Activated CD8-positive, alpha-beta T cell treated with anti-CD3 and anti-CD28 coated beads, Interleukin-2, amount 10 ng/mL, durations not matched to agents 7 days and 5 days (primary cell): Measurements from ENCODE around the gene MAP3K7. TPM values are rescaled to one million over a fixed set of nuclear protein-coding genes. Genes with fewer than 3 reads are reported as not detected.

Source experiments
- ATAC-seq: fragments of 150-1000 bp; cut with Tn5 transposase; one replicate; pipeline ENCODE4 v1.10.0; 2021; ENCODE audit warnings: moderate library complexity
- CTCF ChIA-PET: fragments of 350-600 bp; sonication (Branson Sonifier 250); formaldehyde crosslinking; loops from one replicate; lab custom pipeline; 2021; ENCODE audit warnings: antibody characterized with exemption; lab: Charles Lee
- POLR2A ChIA-PET: fragments of 350-600 bp; sonication (Branson Sonifier 250); formaldehyde crosslinking; loops from one replicate; lab custom pipeline; 2021; ENCODE audit warnings: antibody characterized with exemption; lab: Charles Lee
- DNase-seq: peaks from one replicate; pipeline ENCODE4 v3.0.0-alpha.2; 2020
- H3K27ac Mint-ChIP-seq: one replicate; pipeline ENCODE4 v1.8.0; 2021; ENCODE audit warnings: mild to moderate bottlenecking, mixed read lengths
- H3K27me3 Mint-ChIP-seq: one replicate; pipeline ENCODE4 v1.8.0; 2021; ENCODE audit warnings: low read depth, mixed read lengths
- H3K36me3 Mint-ChIP-seq: one replicate; pipeline ENCODE4 v1.8.0; 2021; ENCODE audit warnings: low read depth, mixed read lengths
- H3K4me1 Mint-ChIP-seq: one replicate; pipeline ENCODE4 v1.8.0; 2021; ENCODE audit warnings: low read depth, mixed read lengths
- H3K4me3 Mint-ChIP-seq: one replicate; pipeline ENCODE4 v1.8.0; 2021; ENCODE audit warnings: mild to moderate bottlenecking, mixed read lengths
- H3K9me3 Mint-ChIP-seq: one replicate; pipeline ENCODE4 v1.8.0; 2022; ENCODE audit warnings: mixed read lengths; ENCODE audit not compliant: insufficient read depth
- total RNA-seq, 2 experiments: library from RNA; stranded (reverse); gene quantifications; one replicate each; pipeline ENCODE4 v1.2.3, GENCODE V29; 2021

Gene MAP3K7
- total RNA-seq, 2 experiments from 2014 or later: 27.8 to 28.1 TPM

- ATAC-seq (no peak), DNase-seq (no peak)
- H3K36me3 Mint-ChIP-seq: no peaks in the 10 kb centered on the region
- no peak overlapping the region for H3K4me3 Mint-ChIP-seq
- no peaks in the 10 kb centered on the region for H3K9me3 Mint-ChIP-seq
- H3K4me1 Mint-ChIP-seq: peaks cover 40% of the 10 kb centered on the region
- no peaks in the 10 kb centered on the region for H3K27me3 Mint-ChIP-seq
- H3K27ac Mint-ChIP-seq: no peak overlapping the region
- CTCF ChIA-PET: interaction anchor here (0.6 to 12.0 kb wide), 14 partner anchors 9 to 1109 kb away, joined by 3 to 253 read pairs (median 4); no protein-coding TSS in a partner anchor
- POLR2A ChIA-PET: no interaction called here
Measured at GRCh38 chr6:90480666-90481065, 106.2 kb downstream of the MAP3K7 start.

DNA sequence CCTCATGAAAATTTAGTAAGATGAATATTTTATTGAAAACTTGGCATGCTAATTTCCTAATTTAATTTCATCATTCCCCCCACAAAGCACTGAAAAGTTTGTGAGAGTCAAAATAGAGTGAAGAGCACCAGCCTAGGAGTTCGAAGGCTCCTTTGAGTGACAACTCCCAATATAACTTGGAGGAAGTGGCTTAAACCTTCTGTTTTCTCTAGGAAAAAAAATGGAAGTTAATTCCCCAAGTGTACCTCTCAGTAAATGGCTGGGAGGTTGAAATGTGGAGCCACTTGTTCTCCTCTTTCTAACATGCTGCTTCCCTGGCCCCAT lies 107.3 kb downstream of the MAP3K7 start:
- Mint-ChIP-seq H3K36me3 (no peaks in the 10 kb centered on the region), H3K27ac (no peak overlapping the region), H3K27me3 (no peaks in the 10 kb centered on the region), H3K4me1 (peaks cover 51% of the 10 kb centered on the region), H3K4me3 (no peak overlapping the region), H3K9me3 (no peaks in the 10 kb centered on the region)
- DNase-seq (no peak), ATAC-seq (no peak)
- CTCF ChIA-PET: interaction anchor here (0.7 to 12.0 kb wide), 58 partner anchors 8 to 1108 kb away, joined by 3 to 253 read pairs (median 5); partner anchors contain the start of genes ANKRD6 and BACH2
- POLR2A ChIA-PET: interaction anchor here (1.3 to 1.5 kb wide), 2 partner anchors 185 to 190 kb away, joined by 5 to 9 read pairs; no protein-coding TSS in a partner anchor

DNA sequence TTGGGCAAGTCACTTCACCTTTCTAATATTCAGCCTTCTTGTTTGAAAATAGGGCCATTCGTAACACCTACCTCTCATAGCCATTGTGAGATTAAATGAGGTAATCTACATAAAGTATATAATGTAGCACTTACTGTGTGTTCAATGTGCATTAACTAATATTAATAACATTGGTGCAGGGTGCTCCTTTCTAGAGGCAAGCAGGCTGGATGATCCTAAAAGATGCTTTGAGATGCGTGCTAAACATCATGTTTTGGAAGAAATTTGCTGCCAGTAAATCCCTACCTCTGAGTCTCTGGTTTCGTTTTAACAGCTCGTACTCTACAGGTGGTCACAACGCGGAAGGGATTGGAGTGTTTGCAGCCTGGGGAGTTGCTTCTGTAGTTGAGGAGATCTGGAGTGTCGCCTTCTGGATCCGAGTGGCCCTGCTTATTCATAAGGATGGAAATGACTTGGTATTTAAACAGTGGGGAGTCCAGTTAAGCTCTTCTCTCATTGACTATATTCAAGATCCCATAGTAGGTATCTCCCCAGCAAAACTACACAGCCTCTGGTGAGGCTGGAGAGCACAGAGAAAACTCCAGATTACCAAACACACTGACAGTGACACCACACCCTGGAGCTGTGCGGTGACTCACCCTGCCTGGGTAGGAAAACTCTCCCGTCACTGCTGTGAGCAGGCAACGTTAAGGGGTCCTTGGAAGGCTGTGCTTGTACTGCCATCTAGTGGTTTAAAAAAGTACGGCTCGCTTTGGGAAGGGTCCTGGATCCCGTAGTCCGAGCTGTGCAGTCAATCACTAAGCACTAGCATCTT lies 107.9 kb downstream of the MAP3K7 start:
- H3K4me3 Mint-ChIP-seq: no peak overlapping the region
- H3K27me3 Mint-ChIP-seq: no peaks in the 10 kb centered on the region
- H3K36me3 Mint-ChIP-seq: no peaks in the 10 kb centered on the region
- POLR2A ChIA-PET: interaction anchor here (1.0 to 1.5 kb wide), 4 partner anchors 77 to 190 kb away, joined by 4 to 9 read pairs (median 5); no protein-coding TSS in a partner anchor
- CTCF ChIA-PET: interaction anchor here (0.6 to 12.0 kb wide), 79 partner anchors 9 to 1107 kb away, joined by 3 to 253 read pairs (median 4); partner anchors contain the start of genes ANKRD6 and BACH2
- H3K9me3 Mint-ChIP-seq: no peaks in the 10 kb centered on the region
- DNase-seq (peak; percentile 86), ATAC-seq (peak; percentile 94)
- peaks cover 57% of the 10 kb centered on the region for H3K4me1 Mint-ChIP-seq
- H3K27ac Mint-ChIP-seq: peak overlapping the region; percentile 15

- no peak overlapping the region for H3K4me3 Mint-ChIP-seq
- H3K36me3 Mint-ChIP-seq: no peaks in the 10 kb centered on the region
- CTCF ChIA-PET: interaction anchor here (0.7 to 12.0 kb wide), 50 partner anchors 11 to 1106 kb away, joined by 3 to 253 read pairs (median 7); partner anchors contain the start of gene BACH2
- no peaks in the 10 kb centered on the region for H3K27me3 Mint-ChIP-seq
- POLR2A ChIA-PET: interaction anchor here (0.6 to 1.5 kb wide), 4 partner anchors 76 to 632 kb away, joined by 4 to 9 read pairs (median 6); no protein-coding TSS in a partner anchor
- DNase-seq (no peak), ATAC-seq (no peak)
- H3K27ac Mint-ChIP-seq: no peak overlapping the region
- peaks cover 63% of the 10 kb centered on the region for H3K4me1 Mint-ChIP-seq
- no peaks in the 10 kb centered on the region for H3K9me3 Mint-ChIP-seq
Measured at GRCh38 chr6:90478278-90478677, 108.6 kb downstream of the MAP3K7 start.

GRCh38 chr6:90477366-90477765 lies 109.5 kb downstream of the MAP3K7 start:
- no peaks in the 10 kb centered on the region for H3K9me3 Mint-ChIP-seq
- H3K36me3 Mint-ChIP-seq: no peaks in the 10 kb centered on the region
- CTCF ChIA-PET: interaction anchor here (0.7 to 12.0 kb wide), 30 partner anchors 10 to 1105 kb away, joined by 3 to 253 read pairs (median 8); partner anchors contain the start of gene BACH2
- H3K4me3 Mint-ChIP-seq: no peak overlapping the region
- peaks cover 71% of the 10 kb centered on the region for H3K4me1 Mint-ChIP-seq
- no peak overlapping the region for H3K27ac Mint-ChIP-seq
- POLR2A ChIA-PET: interaction anchor here (0.5 to 1.2 kb wide), 4 partner anchors 24 to 188 kb away, joined by 3 to 4 read pairs (median 3); no protein-coding TSS in a partner anchor
- no peak for DNase-seq
- H3K27me3 Mint-ChIP-seq: no peaks in the 10 kb centered on the region
- no peak for ATAC-seq

DNA sequence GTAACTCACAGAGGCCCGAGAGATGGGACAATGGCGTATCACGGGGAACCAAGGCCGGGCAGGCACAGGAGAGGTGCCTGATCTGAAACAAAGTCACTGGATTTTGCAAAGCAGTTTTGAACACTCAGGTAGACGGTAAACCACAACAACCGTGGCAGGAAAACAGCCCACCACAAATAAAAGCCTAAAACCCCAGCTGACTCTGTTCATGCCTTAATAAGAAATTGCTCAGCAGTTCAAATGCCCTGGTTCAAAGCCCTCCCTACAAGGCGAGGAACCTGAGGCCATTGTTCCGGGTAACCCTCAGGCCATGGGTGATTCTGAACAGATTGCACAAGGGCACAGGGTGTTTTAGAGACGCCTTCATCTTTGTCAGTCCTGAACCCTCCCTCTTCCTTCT lies 114.2 kb downstream of the MAP3K7 start:
- Mint-ChIP-seq H3K4me3 (peak overlapping the region; percentile 24), H3K36me3 (no peaks in the 10 kb centered on the region), H3K9me3 (no peaks in the 10 kb centered on the region), H3K27me3 (peaks cover 3% of the 10 kb centered on the region), H3K27ac (peak overlapping the region; percentile 62), H3K4me1 (peaks cover 91% of the 10 kb centered on the region)
- ChIA-PET POLR2A (interaction anchor here (0.6 to 4.2 kb wide), 12 partner anchors 9 to 686 kb away, joined by 3 to 30 read pairs (median 9); no protein-coding TSS in a partner anchor), CTCF (interaction anchor here (0.9 to 12.0 kb wide), 8 partner anchors 14 to 530 kb away, joined by 3 to 253 read pairs (median 134); no protein-coding TSS in a partner anchor)
- DNase-seq (peak; percentile 76), ATAC-seq (peak; percentile 49)

- Mint-ChIP-seq H3K27ac (peak overlapping the region; percentile 31), H3K27me3 (peaks cover 3% of the 10 kb centered on the region), H3K9me3 (no peaks in the 10 kb centered on the region), H3K36me3 (no peaks in the 10 kb centered on the region), H3K4me3 (peak overlapping the region; percentile 11), H3K4me1 (peaks cover 89% of the 10 kb centered on the region)
- DNase-seq (peak; percentile 58), ATAC-seq (peak; percentile 17)
- POLR2A ChIA-PET: interaction anchor here (1.4 to 1.9 kb wide), 3 partner anchors 8 to 198 kb away, joined by 3 to 8 read pairs (median 4); no protein-coding TSS in a partner anchor
- CTCF ChIA-PET: interaction anchor here (1.0 to 12.0 kb wide), 7 partner anchors 12 to 528 kb away, joined by 3 to 253 read pairs (median 123); no protein-coding TSS in a partner anchor
Measured at GRCh38 chr6:90471263-90471662, 115.6 kb downstream of the MAP3K7 start.

GRCh38 chr6:90469906-90470305 lies 117.0 kb downstream of the MAP3K7 start:
- Mint-ChIP-seq H3K27ac (no peak overlapping the region), H3K9me3 (no peaks in the 10 kb centered on the region), H3K27me3 (peaks cover 3% of the 10 kb centered on the region), H3K36me3 (no peaks in the 10 kb centered on the region), H3K4me1 (peaks cover 88% of the 10 kb centered on the region), H3K4me3 (no peak overlapping the region)
- ChIA-PET POLR2A (interaction anchor here (0.8 to 1.1 kb wide), 3 partner anchors 11 to 529 kb away, joined by 3 read pairs; no protein-coding TSS in a partner anchor), CTCF (interaction anchor here (0.8 to 10.5 kb wide), 4 partner anchors 11 to 529 kb away, joined by 3 to 148 read pairs (median 5); no protein-coding TSS in a partner anchor)
- DNase-seq: no peak
- ATAC-seq: no peak

DNA sequence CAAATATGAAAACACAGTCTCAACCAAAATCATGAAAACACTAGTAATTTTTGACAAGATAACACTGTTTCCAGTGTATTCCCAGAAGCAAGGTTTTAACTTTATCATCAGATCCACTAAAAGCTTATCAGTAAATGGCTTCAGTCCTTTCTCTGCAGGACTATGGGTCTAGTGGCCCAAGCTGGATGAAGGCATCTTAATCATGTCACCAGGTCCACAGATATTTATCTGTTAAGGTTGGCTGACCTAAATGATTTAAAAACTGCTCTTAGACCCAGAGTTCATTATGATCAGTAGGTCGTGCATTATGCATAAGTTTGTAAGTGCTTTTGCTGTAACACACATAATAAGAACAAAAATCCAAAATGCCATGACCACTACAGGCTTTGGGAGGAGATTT lies 118.0 kb downstream of the MAP3K7 start:
- Mint-ChIP-seq H3K36me3 (no peaks in the 10 kb centered on the region), H3K27ac (no peak overlapping the region), H3K9me3 (no peaks in the 10 kb centered on the region), H3K4me1 (peaks cover 88% of the 10 kb centered on the region), H3K4me3 (no peak overlapping the region), H3K27me3 (peaks cover 3% of the 10 kb centered on the region)
- POLR2A ChIA-PET: no interaction called here
- DNase-seq (no peak), ATAC-seq (no peak)
- CTCF ChIA-PET: no interaction called here

DNA sequence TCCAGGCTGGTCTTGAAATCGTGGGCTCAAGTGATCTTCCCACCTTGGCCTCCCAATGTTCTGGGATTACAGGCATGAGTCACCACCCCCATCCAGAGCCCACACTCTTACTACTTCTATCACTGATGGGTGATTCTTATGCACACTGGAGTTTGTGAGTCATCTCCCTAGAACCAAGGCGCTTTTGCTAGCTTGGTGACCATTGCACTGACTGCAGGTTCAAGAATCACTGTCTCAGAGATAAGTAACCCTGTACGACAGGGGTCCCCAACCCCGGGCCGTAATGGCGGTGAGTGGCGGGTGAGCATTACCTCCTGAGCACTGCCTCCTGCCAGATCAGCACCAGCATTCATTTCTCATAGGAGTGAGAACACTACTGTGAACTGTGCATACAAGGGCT lies 118.8 kb downstream of the MAP3K7 start:
- Mint-ChIP-seq H3K4me1 (peaks cover 90% of the 10 kb centered on the region), H3K27ac (no peak overlapping the region), H3K36me3 (no peaks in the 10 kb centered on the region), H3K4me3 (no peak overlapping the region), H3K27me3 (peaks cover 3% of the 10 kb centered on the region), H3K9me3 (no peaks in the 10 kb centered on the region)
- ChIA-PET POLR2A (no interaction called here), CTCF (interaction anchor here (2.3 kb wide), 1 partner anchor 10 kb away, joined by 13 read pairs; no protein-coding TSS in a partner anchor)
- DNase-seq (no peak), ATAC-seq (no peak)

- POLR2A ChIA-PET: interaction anchor here (1.7 kb wide), 1 partner anchor 183 kb away, joined by 8 read pairs; no protein-coding TSS in a partner anchor
Measured at GRCh38 chr6:90467546-90467945, 119.3 kb downstream of the MAP3K7 start.

More at GRCh38 chr6:90467546-90467945, 119.3 kb downstream of the MAP3K7 start:
- ATAC-seq (no peak), DNase-seq (no peak)
- Mint-ChIP-seq H3K27ac (no peak overlapping the region), H3K4me3 (no peak overlapping the region), H3K9me3 (no peaks in the 10 kb centered on the region), H3K36me3 (no peaks in the 10 kb centered on the region), H3K27me3 (peaks cover 3% of the 10 kb centered on the region), H3K4me1 (peaks cover 90% of the 10 kb centered on the region)
- CTCF ChIA-PET: interaction anchor here (1.6 to 2.5 kb wide), 5 partner anchors 10 to 182 kb away, joined by 4 to 13 read pairs (median 11); no protein-coding TSS in a partner anchor
